H1 (cell line): Measurements from ENCODE around the gene CCNI2. TPM values are rescaled to one million over a fixed set of nuclear protein-coding genes. Genes with fewer than 3 reads are reported as not detected.

Experiments
- ASH2L ChIP-seq: fragments of 200-600, 300-600 bp; sonication (generic); IDR thresholded peaks from one replicate; pipeline ENCODE4 v1.7.1; 2017; ENCODE audit warnings: low read length
- CBX5 ChIP-seq: fragments of 300-800, 300-1000 bp; sonication (generic); IDR thresholded peaks from 2 replicates; pipeline ENCODE4 v1.7.1; 2016; ENCODE audit warnings: antibody characterized with exemption, low read length, low read depth
- CHD1 ChIP-seq: IDR thresholded peaks from 2 replicates; pipeline ENCODE4 v1.6.1; 2012; ENCODE audit warnings: low read depth, low read length, improper control_type of control experiment
- CTBP2 ChIP-seq: IDR thresholded peaks from 2 replicates; pipeline ENCODE4 v1.7.0; 2011; ENCODE audit warnings: borderline replicate concordance, mild to moderate bottlenecking, moderate library complexity, mixed read lengths, low read length; ENCODE audit not compliant: insufficient read depth, insufficient read length
- KDM4A ChIP-seq: IDR thresholded peaks from one replicate; pipeline ENCODE4 v1.7.1; 2012; ENCODE audit warnings: low read depth, mild to moderate bottlenecking, moderate library complexity, low read length, inconsistent platforms; ENCODE audit not compliant: severe bottlenecking
- PHF8 ChIP-seq: fragments of 200-600 bp; sonication (generic); conservative IDR thresholded peaks from 2 replicates; pipeline ENCODE4 v1.7.1; 2012; ENCODE audit warnings: low read depth, mild to moderate bottlenecking, inconsistent platforms, low read length, moderate library complexity
- RFX5 ChIP-seq: IDR thresholded peaks from 2 replicates; pipeline ENCODE4 v1.6.1; 2011; ENCODE audit warnings: low read depth, low read length, improper control_type of control experiment, borderline replicate concordance
- YY1 ChIP-seq: IDR thresholded peaks from 2 replicates; pipeline ENCODE4 v1.6.1; 2011; ENCODE audit warnings: low read depth, mild to moderate bottlenecking, low read length
- ZNF274 ChIP-seq: IDR thresholded peaks from 2 replicates; pipeline ENCODE4 v1.7.0; 2012; ENCODE audit warnings: low read length, borderline replicate concordance; ENCODE audit errors: extremely low read depth
- polyA plus RNA-seq, 7 experiments: library from polyadenylated mRNA; depleted of rRNA in 3 of 7; stranded (reverse) in 5 of 7; unstranded in 2 of 7; fragments of >200 nt in 5 of 7; fragments of 200-250 nt in 2 of 7; gene quantifications; 1 replicate in 5 of 7; 2 replicates in 1 of 7; 4 replicates in 1 of 7; pipeline versions ENCODE4 v1.2.1 to v1.2.3, GENCODE V29; 2011 to 2013; ENCODE audit warnings: missing spikeins in 2 of 7, mixed read lengths in 2 of 7
- total RNA-seq: library from RNA; stranded (reverse); fragmentation: NEBNext Ultra II Directional; extraction: Animal tissue kit (Norgen Biotek cat#: 25700); gene quantifications from 2 replicates; pipeline ENCODE4 v1.2.1, GENCODE V29; 2021

The CCNI2 gene
- total and polyA plus RNA-seq, 2 of the 8 experiments (the other 6 are each of a cell fraction or from before 2014, with no cell fraction given), result 1.3 to 1.4 TPM

- TF ChIP-seq RFX5 (no peak), CTBP2 (no peak), CHD1 (no peak), CBX5 (no peak), YY1 (no peak), KDM4A (no peak), PHF8 (no peak), ZNF274 (no peak), ASH2L (no peak)
Measured at GRCh38 chr5:132760049-132760420, 12.8 kb downstream of the CCNI2 start (continued).
